Measurements from ENCODE around the gene PRKCE. TPM values are rescaled to one million over a fixed set of nuclear protein-coding genes. Genes with fewer than 3 reads are reported as not detected.
"Not testable (repeated sequence)": the region's sequence is repeated elsewhere in the genome, so short reads cannot be mapped to it uniquely, and the experiment has no call there.

The PRKCE gene
- polyA plus RNA-seq, 2 donors: 2.6 to 2.9 TPM

GRCh38 chr2:45713591-45713990 lies 62.1 kb downstream of the PRKCE start:
- Histone ChIP-seq H3K4me3 (ENCODE audit: low read depth in 1 of 2, low read length in 2 of 2) (no peak overlapping the region), H3K36me3 (ENCODE audit: control insufficient read depth in 2 of 2, insufficient read depth in 2 of 2, low read length in 1 of 2) (no peaks in the 10 kb centered on the region), H3K9me3 (ENCODE audit: control insufficient read depth in 2 of 2, insufficient read depth in 1 of 2, low read depth in 1 of 2, low read length in 1 of 2) (no peaks in the 10 kb centered on the region), H3K4me1 (ENCODE audit: control insufficient read depth in 2 of 2, insufficient read depth in 2 of 2, low read length in 1 of 2) (peaks cover 4 to 10% of the 10 kb centered on the region in 2 donors), H3K27me3 (ENCODE audit: control insufficient read depth in 1 of 2, insufficient read depth in 2 of 2, low read length in 2 of 2) (no peaks in the 10 kb centered on the region), H3K27ac (ENCODE audit: low read depth in 2 of 2, low read length in 1 of 2) (no peak overlapping the region)

GRCh38 chr2:45714679-45715078 lies 63.2 kb downstream of the PRKCE start:
- Histone ChIP-seq H3K27ac (ENCODE audit: low read depth in 2 of 2, low read length in 1 of 2) (peak overlapping the region in 1 of 2 donors; percentile 46), H3K9me3 (ENCODE audit: control insufficient read depth in 2 of 2, insufficient read depth in 1 of 2, low read depth in 1 of 2, low read length in 1 of 2) (no peaks in the 10 kb centered on the region), H3K27me3 (ENCODE audit: control insufficient read depth in 1 of 2, insufficient read depth in 2 of 2, low read length in 2 of 2) (no peaks in the 10 kb centered on the region), H3K36me3 (ENCODE audit: control insufficient read depth in 2 of 2, insufficient read depth in 2 of 2, low read length in 1 of 2) (no peaks in the 10 kb centered on the region), H3K4me1 (ENCODE audit: control insufficient read depth in 2 of 2, insufficient read depth in 2 of 2, low read length in 1 of 2) (peaks cover 0 to 11% of the 10 kb centered on the region in 2 donors), H3K4me3 (ENCODE audit: low read depth in 1 of 2, low read length in 2 of 2) (no peak overlapping the region)
- 77 to 85% methylated on average over 3 of the region's 3 CpGs for WGBS, 2 donors

GRCh38 chr2:45715601-45716379 lies 64.3 kb downstream of the PRKCE start:
- peaks cover 0 to 11% of the 10 kb centered on the region in 2 donors for H3K4me1 ChIP-seq (ENCODE audit: control insufficient read depth in 2 of 2, insufficient read depth in 2 of 2, low read length in 1 of 2)
- no peak overlapping the region for H3K27ac ChIP-seq (ENCODE audit: low read depth in 2 of 2, low read length in 1 of 2)
- no peaks in the 10 kb centered on the region for H3K9me3 ChIP-seq (ENCODE audit: control insufficient read depth in 2 of 2, insufficient read depth in 1 of 2, low read depth in 1 of 2, low read length in 1 of 2)
- H3K27me3 ChIP-seq (ENCODE audit: control insufficient read depth in 1 of 2, insufficient read depth in 2 of 2, low read length in 2 of 2): no peaks in the 10 kb centered on the region
- H3K4me3 ChIP-seq (ENCODE audit: low read depth in 1 of 2, low read length in 2 of 2): no peak overlapping the region
- WGBS, 2 donors: 67 to 82% methylated on average over 5 of the region's 5 CpGs
- H3K36me3 ChIP-seq (ENCODE audit: control insufficient read depth in 2 of 2, insufficient read depth in 2 of 2, low read length in 1 of 2): no peaks in the 10 kb centered on the region

- 90 to 92% methylated on average over 1 of the region's 1 CpG for WGBS, 2 donors
Observed at GRCh38 chr2:45716432-45716831, 65.0 kb downstream of the PRKCE start.

GRCh38 chr2:45716915-45717314 lies 65.4 kb downstream of the PRKCE start:
- Histone ChIP-seq H3K27ac (ENCODE audit: low read depth in 2 of 2, low read length in 1 of 2) (no peak overlapping the region), H3K36me3 (ENCODE audit: control insufficient read depth in 2 of 2, insufficient read depth in 2 of 2, low read length in 1 of 2) (no peaks in the 10 kb centered on the region), H3K9me3 (ENCODE audit: control insufficient read depth in 2 of 2, insufficient read depth in 1 of 2, low read depth in 1 of 2, low read length in 1 of 2) (no peaks in the 10 kb centered on the region), H3K4me3 (ENCODE audit: low read depth in 1 of 2, low read length in 2 of 2) (no peak overlapping the region), H3K4me1 (ENCODE audit: control insufficient read depth in 2 of 2, insufficient read depth in 2 of 2, low read length in 1 of 2) (peaks cover 0 to 11% of the 10 kb centered on the region in 2 donors), H3K27me3 (ENCODE audit: control insufficient read depth in 1 of 2, insufficient read depth in 2 of 2, low read length in 2 of 2) (no peaks in the 10 kb centered on the region)

More at GRCh38 chr2:45716432-45716831, 65.0 kb downstream of the PRKCE start:
- H3K4me1 ChIP-seq (ENCODE audit: control insufficient read depth in 2 of 2, insufficient read depth in 2 of 2, low read length in 1 of 2): peaks cover 0 to 11% of the 10 kb centered on the region in 2 donors
- not testable (repeated sequence) for H3K4me3 ChIP-seq (ENCODE audit: low read depth in 1 of 2, low read length in 2 of 2); H3K27me3 ChIP-seq (ENCODE audit: control insufficient read depth in 1 of 2, insufficient read depth in 2 of 2, low read length in 2 of 2); H3K36me3 ChIP-seq (ENCODE audit: control insufficient read depth in 2 of 2, insufficient read depth in 2 of 2, low read length in 1 of 2); H3K9me3 ChIP-seq (ENCODE audit: control insufficient read depth in 2 of 2, insufficient read depth in 1 of 2, low read depth in 1 of 2, low read length in 1 of 2); H3K27ac ChIP-seq (ENCODE audit: low read depth in 2 of 2, low read length in 1 of 2)

GRCh38 chr2:45720210-45720609 lies 68.7 kb downstream of the PRKCE start:
- H3K27me3 ChIP-seq (ENCODE audit: control insufficient read depth in 1 of 2, insufficient read depth in 2 of 2, low read length in 2 of 2): no peaks in the 10 kb centered on the region
- H3K4me1 ChIP-seq (ENCODE audit: control insufficient read depth in 2 of 2, insufficient read depth in 2 of 2, low read length in 1 of 2): peaks cover 0 to 5% of the 10 kb centered on the region in 2 donors
- WGBS, 2 donors: 93 to 96% methylated on average over 6 of the region's 6 CpGs
- H3K4me3 ChIP-seq (ENCODE audit: low read depth in 1 of 2, low read length in 2 of 2): no peak overlapping the region
- H3K9me3 ChIP-seq (ENCODE audit: control insufficient read depth in 2 of 2, insufficient read depth in 1 of 2, low read depth in 1 of 2, low read length in 1 of 2): no peaks in the 10 kb centered on the region
- H3K36me3 ChIP-seq (ENCODE audit: control insufficient read depth in 2 of 2, insufficient read depth in 2 of 2, low read length in 1 of 2): no peaks in the 10 kb centered on the region
- H3K27ac ChIP-seq (ENCODE audit: low read depth in 2 of 2, low read length in 1 of 2): no peak overlapping the region

GRCh38 chr2:45721150-45721549 lies 69.7 kb downstream of the PRKCE start:
- Histone ChIP-seq H3K4me3 (ENCODE audit: low read depth in 1 of 2, low read length in 2 of 2) (no peak overlapping the region), H3K4me1 (ENCODE audit: control insufficient read depth in 2 of 2, insufficient read depth in 2 of 2, low read length in 1 of 2) (peaks cover 0 to 2% of the 10 kb centered on the region in 2 donors), H3K9me3 (ENCODE audit: control insufficient read depth in 2 of 2, insufficient read depth in 1 of 2, low read depth in 1 of 2, low read length in 1 of 2) (no peaks in the 10 kb centered on the region), H3K36me3 (ENCODE audit: control insufficient read depth in 2 of 2, insufficient read depth in 2 of 2, low read length in 1 of 2) (no peaks in the 10 kb centered on the region), H3K27me3 (ENCODE audit: control insufficient read depth in 1 of 2, insufficient read depth in 2 of 2, low read length in 2 of 2) (no peaks in the 10 kb centered on the region), H3K27ac (ENCODE audit: low read depth in 2 of 2, low read length in 1 of 2) (no peak overlapping the region)
- WGBS, 2 donors: 84% methylated on average over 1 of the region's 1 CpG

GRCh38 chr2:45722477-45722876 lies 71.0 kb downstream of the PRKCE start:
- Histone ChIP-seq H3K4me3 (ENCODE audit: low read depth in 1 of 2, low read length in 2 of 2) (no peak overlapping the region), H3K4me1 (ENCODE audit: control insufficient read depth in 2 of 2, insufficient read depth in 2 of 2, low read length in 1 of 2) (peaks cover 0 to 2% of the 10 kb centered on the region in 2 donors), H3K27me3 (ENCODE audit: control insufficient read depth in 1 of 2, insufficient read depth in 2 of 2, low read length in 2 of 2) (no peaks in the 10 kb centered on the region), H3K9me3 (ENCODE audit: control insufficient read depth in 2 of 2, insufficient read depth in 1 of 2, low read depth in 1 of 2, low read length in 1 of 2) (no peaks in the 10 kb centered on the region), H3K27ac (ENCODE audit: low read depth in 2 of 2, low read length in 1 of 2) (no peak overlapping the region), H3K36me3 (ENCODE audit: control insufficient read depth in 2 of 2, insufficient read depth in 2 of 2, low read length in 1 of 2) (no peaks in the 10 kb centered on the region)
- 72 to 78% methylated on average over 5 of the region's 5 CpGs for WGBS, 2 donors

GRCh38 chr2:45723857-45724256 lies 72.4 kb downstream of the PRKCE start:
- WGBS, 2 donors: 90 to 96% methylated on average over 2 of the region's 2 CpGs
- Histone ChIP-seq H3K4me1 (ENCODE audit: control insufficient read depth in 2 of 2, insufficient read depth in 2 of 2, low read length in 1 of 2) (peaks cover 0 to 2% of the 10 kb centered on the region in 2 donors), H3K27me3 (ENCODE audit: control insufficient read depth in 1 of 2, insufficient read depth in 2 of 2, low read length in 2 of 2) (no peaks in the 10 kb centered on the region), H3K9me3 (ENCODE audit: control insufficient read depth in 2 of 2, insufficient read depth in 1 of 2, low read depth in 1 of 2, low read length in 1 of 2) (no peaks in the 10 kb centered on the region), H3K36me3 (ENCODE audit: control insufficient read depth in 2 of 2, insufficient read depth in 2 of 2, low read length in 1 of 2) (no peaks in the 10 kb centered on the region), H3K4me3 (ENCODE audit: low read depth in 1 of 2, low read length in 2 of 2) (no peak overlapping the region), H3K27ac (ENCODE audit: low read depth in 2 of 2, low read length in 1 of 2) (no peak overlapping the region)

GRCh38 chr2:45724335-45724734 lies 72.9 kb downstream of the PRKCE start:
- Histone ChIP-seq H3K27ac (ENCODE audit: low read depth in 2 of 2, low read length in 1 of 2) (no peak overlapping the region), H3K4me1 (ENCODE audit: control insufficient read depth in 2 of 2, insufficient read depth in 2 of 2, low read length in 1 of 2) (no peaks in the 10 kb centered on the region), H3K4me3 (ENCODE audit: low read depth in 1 of 2, low read length in 2 of 2) (no peak overlapping the region), H3K36me3 (ENCODE audit: control insufficient read depth in 2 of 2, insufficient read depth in 2 of 2, low read length in 1 of 2) (no peaks in the 10 kb centered on the region), H3K9me3 (ENCODE audit: control insufficient read depth in 2 of 2, insufficient read depth in 1 of 2, low read depth in 1 of 2, low read length in 1 of 2) (no peaks in the 10 kb centered on the region), H3K27me3 (ENCODE audit: control insufficient read depth in 1 of 2, insufficient read depth in 2 of 2, low read length in 2 of 2) (no peaks in the 10 kb centered on the region)
- WGBS, 2 donors: 41 to 48% methylated on average over 2 of the region's 2 CpGs

All from esophagus (tissue), 2 donors.